Loucy (cell line): ENCODE measurements around the gene PDIA2.

ENCODE experiments used
- H2AFZ ChIP-seq: fragments of 200-600 bp; sonication (generic); 2 replicates; pipeline ENCODE4 v1.6.0; 2016; ENCODE audit warnings: antibody characterized with exemption, mild to moderate bottlenecking, low read length, moderate library complexity
- H3F3A ChIP-seq: fragments of 200-600 bp; 2 replicates; pipeline ENCODE4 v1.6.0; 2016; ENCODE audit warnings: antibody characterized with exemption, low read depth, mild to moderate bottlenecking
- H3K27me3 ChIP-seq: fragments of 200-600 bp; sonication (generic); 2 replicates; pipeline ENCODE4 v1.6.1; 2014; ENCODE audit warnings: low read length, mild to moderate bottlenecking; ENCODE audit not compliant: insufficient read depth, poor library complexity, severe bottlenecking
- H3K36me3 ChIP-seq: fragments of 200-600 bp; sonication (generic); 2 replicates; pipeline ENCODE4 v1.6.1; 2016; ENCODE audit warnings: low read length; ENCODE audit not compliant: insufficient read depth
- H3K4me1 ChIP-seq: fragments of 200-600 bp; sonication (generic); 2 replicates; pipeline ENCODE4 v1.5.1; 2014; ENCODE audit warnings: low read length, mild to moderate bottlenecking; ENCODE audit not compliant: insufficient read depth, poor library complexity, severe bottlenecking
- H3K4me2 ChIP-seq: fragments of 200-600 bp; sonication (generic); 2 replicates; pipeline ENCODE4 v1.6.0; 2014; ENCODE audit warnings: antibody characterized with exemption, low read length, low read depth, mild to moderate bottlenecking; ENCODE audit not compliant: poor library complexity, severe bottlenecking
- H3K4me3 ChIP-seq: fragments of 200-600 bp; sonication (generic); 2 replicates; pipeline ENCODE4 v1.5.1; 2014; ENCODE audit warnings: low read length, mild to moderate bottlenecking, mixed read lengths; ENCODE audit not compliant: poor library complexity, severe bottlenecking
- H3K79me2 ChIP-seq: fragments of 200-600 bp; sonication (generic); 2 replicates; pipeline ENCODE4 v1.6.1; 2014; ENCODE audit warnings: low read length; ENCODE audit not compliant: insufficient read depth
- H3K9ac ChIP-seq: fragments of 200-600 bp; sonication (generic); 2 replicates; pipeline ENCODE4 v1.6.0; 2014; ENCODE audit warnings: mild to moderate bottlenecking, low read depth, low read length, moderate library complexity; ENCODE audit not compliant: poor library complexity, severe bottlenecking
- H3K9me2 ChIP-seq: fragments of 200-600 bp; sonication (generic); replicated peaks from 2 replicates; pipeline ENCODE4 v1.6.1; 2016; ENCODE audit warnings: low read depth, low read length, mixed read lengths
- H3K9me3 ChIP-seq: fragments of 200-600 bp; sonication (generic); 2 replicates; pipeline ENCODE4 v1.6.1; 2014; ENCODE audit warnings: mild to moderate bottlenecking, antibody characterized with exemption, low read length, low read depth; ENCODE audit not compliant: insufficient read depth
- H4K20me1 ChIP-seq: fragments of 200-600 bp; sonication (generic); 2 replicates; pipeline ENCODE4 v1.6.0; 2014; ENCODE audit warnings: antibody characterized with exemption, low read length, mild to moderate bottlenecking; ENCODE audit not compliant: insufficient read depth, poor library complexity, severe bottlenecking
- CTCF ChIP-seq: fragments of 200-600 bp; sonication (generic); conservative IDR thresholded peaks from 2 replicates; pipeline ENCODE4 v1.5.1; 2014; ENCODE audit warnings: mild to moderate bottlenecking, antibody characterized with exemption, low read length
- EZH2phosphoT487 ChIP-seq: fragments of 200-600 bp; IDR thresholded peaks from 2 replicates; pipeline ENCODE4 v1.6.1; 2018; ENCODE audit warnings: antibody characterized with exemption, mild to moderate bottlenecking, moderate library complexity, borderline replicate concordance

Gene PDIA2

DNA sequence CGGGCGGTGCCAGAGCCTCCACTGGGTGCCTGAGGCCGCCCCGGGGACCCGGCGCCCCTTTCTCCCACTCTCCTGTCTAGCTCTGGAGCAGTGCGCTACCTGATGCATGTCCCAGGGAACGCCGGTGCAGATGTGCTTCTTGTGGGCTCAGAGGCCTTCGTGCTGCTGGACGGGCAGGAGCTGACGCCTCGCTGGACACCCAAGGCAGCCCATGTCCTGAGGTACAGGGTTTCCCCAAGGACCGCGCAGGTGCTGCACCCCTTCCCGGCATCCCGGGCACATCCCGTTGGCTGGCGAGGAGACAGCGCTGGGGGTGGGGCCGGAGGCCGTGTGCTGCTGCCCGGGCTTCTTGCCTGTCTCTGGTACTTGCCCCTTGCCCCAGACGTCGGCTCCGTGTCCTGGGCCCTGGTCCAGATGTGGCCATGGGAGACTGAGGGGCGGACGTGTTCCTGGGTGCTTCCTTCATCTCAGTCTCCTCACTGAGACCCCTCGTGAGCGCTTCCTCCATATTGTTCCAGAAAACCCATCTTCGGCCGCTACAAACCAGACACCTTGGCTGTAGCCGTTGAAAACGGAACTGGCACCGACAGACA, 19.7 kb upstream of the PDIA2 start:
- H3K4me1 ChIP-seq: peaks cover 4% of the 10 kb centered on the region
- no peaks in the 10 kb centered on the region for H3K79me2 ChIP-seq
- no peak overlapping the region for H2AFZ ChIP-seq
- no peak overlapping the region for H3K4me2 ChIP-seq
- no peaks in the 10 kb centered on the region for H3F3A ChIP-seq
- H3K27me3 ChIP-seq: no peaks in the 10 kb centered on the region
- TF ChIP-seq EZH2phosphoT487: no peak
- no peak for TF ChIP-seq CTCF
- H3K36me3 ChIP-seq: no peaks in the 10 kb centered on the region
- no peaks in the 10 kb centered on the region for H3K9me3 ChIP-seq
- no peak overlapping the region for H3K4me3 ChIP-seq
- no peaks in the 10 kb centered on the region for H4K20me1 ChIP-seq
- no peaks in the 10 kb centered on the region for H3K9me2 ChIP-seq
- no peak overlapping the region for H3K9ac ChIP-seq

DNA sequence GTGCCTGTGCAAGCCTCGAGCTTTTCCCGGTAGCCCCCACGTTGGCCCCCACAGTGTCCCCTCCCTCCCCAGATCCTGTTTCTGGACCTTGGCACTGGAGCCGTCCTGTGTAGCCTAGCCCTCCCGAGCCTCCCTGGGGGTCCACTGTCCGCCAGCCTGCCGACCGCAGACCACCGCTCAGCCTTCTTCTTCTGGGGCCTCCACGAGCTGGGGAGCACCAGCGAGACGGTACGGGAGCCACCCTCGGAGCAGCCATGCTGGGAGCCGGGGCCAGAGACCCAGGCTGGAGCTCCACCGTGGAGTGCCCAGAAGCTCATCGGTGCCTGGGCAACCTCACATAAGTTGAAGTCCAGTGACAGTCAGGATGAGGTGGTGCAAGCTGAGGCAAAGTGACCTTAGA, 19.0 kb upstream of the PDIA2 start:
- no peaks in the 10 kb centered on the region for H3F3A ChIP-seq
- H3K27me3 ChIP-seq: no peaks in the 10 kb centered on the region
- H3K79me2 ChIP-seq: no peaks in the 10 kb centered on the region
- H3K4me3 ChIP-seq: no peak overlapping the region
- H4K20me1 ChIP-seq: no peaks in the 10 kb centered on the region
- no peak overlapping the region for H2AFZ ChIP-seq
- H3K9me2 ChIP-seq: no peaks in the 10 kb centered on the region
- no peak overlapping the region for H3K4me2 ChIP-seq
- peaks cover 4% of the 10 kb centered on the region for H3K4me1 ChIP-seq
- no peak overlapping the region for H3K9ac ChIP-seq
- H3K9me3 ChIP-seq: no peaks in the 10 kb centered on the region
- TF ChIP-seq CTCF (no peak), EZH2phosphoT487 (no peak)
- H3K36me3 ChIP-seq: no peaks in the 10 kb centered on the region

GRCh38 chr16:264440-264951, 18.5 kb upstream of the PDIA2 start:
- H2AFZ ChIP-seq: no peak overlapping the region
- H3K27me3 ChIP-seq: no peaks in the 10 kb centered on the region
- no peak overlapping the region for H3K4me3 ChIP-seq
- H3F3A ChIP-seq: no peaks in the 10 kb centered on the region
- H4K20me1 ChIP-seq: no peaks in the 10 kb centered on the region
- H3K36me3 ChIP-seq: no peaks in the 10 kb centered on the region
- H3K9me2 ChIP-seq: no peaks in the 10 kb centered on the region
- TF ChIP-seq EZH2phosphoT487: no peak
- H3K9ac ChIP-seq: no peak overlapping the region
- no peak overlapping the region for H3K4me2 ChIP-seq
- H3K79me2 ChIP-seq: no peaks in the 10 kb centered on the region
- no peaks in the 10 kb centered on the region for H3K4me1 ChIP-seq
- H3K9me3 ChIP-seq: no peaks in the 10 kb centered on the region

GRCh38 chr16:265002-265529, 17.9 kb upstream of the PDIA2 start:
- Histone ChIP-seq H2AFZ (no peak overlapping the region), H3K9me2 (no peaks in the 10 kb centered on the region), H4K20me1 (no peaks in the 10 kb centered on the region), H3K9ac (no peak overlapping the region), H3K4me2 (no peak overlapping the region), H3K4me3 (no peak overlapping the region), H3K27me3 (no peaks in the 10 kb centered on the region), H3K36me3 (no peaks in the 10 kb centered on the region), H3K79me2 (no peaks in the 10 kb centered on the region), H3K9me3 (no peaks in the 10 kb centered on the region), H3K4me1 (no peaks in the 10 kb centered on the region), H3F3A (no peaks in the 10 kb centered on the region)
- no peak for TF ChIP-seq CTCF
- no peak for TF ChIP-seq EZH2phosphoT487
